ENCODE results near the gene TP73. TPM values are rescaled to one million over a fixed set of nuclear protein-coding genes. Genes with fewer than 3 reads are reported as not detected.

The TP73 gene
- total RNA-seq, 6 experiments from 2014 or later = 0.05 to 2.3 (median 0.32) TPM

GRCh38 chr1:3688356-3689137 is 36.2 kb downstream of the TP73 start:
- no peak for DNase-seq
- 56% methylated on average over 8 of the region's 29 CpGs for WGBS (ENCODE audit: insufficient coverage, low coverage, low lambda C conversion rate, missing lambda C conversion rate)
- no peaks in the 10 kb centered on the region for H3K27me3 ChIP-seq
- no peaks in the 10 kb centered on the region for H3K36me3 ChIP-seq
- H3K4me3 ChIP-seq = no peak overlapping the region
- ATAC-seq = no peak
- no peak for TF ChIP-seq POLR2A (IDR thresholded peaks at IDR 0.05)
- no peak for TF ChIP-seq CTCF (IDR thresholded peaks at IDR 0.05)
- no peak overlapping the region for H3K27ac ChIP-seq
- no peaks in the 10 kb centered on the region for H3K4me1 ChIP-seq
- intact Hi-C loops (cut with DNase I) = no loop called here
- H3K9me3 ChIP-seq = no peaks in the 10 kb centered on the region

- no peak overlapping the region for H3K4me3 ChIP-seq
- H3K4me1 ChIP-seq = no peaks in the 10 kb centered on the region
- no peak overlapping the region for H3K27ac ChIP-seq
- ATAC-seq = no peak
- intact Hi-C loops (cut with DNase I) = no loop called here
- WGBS (ENCODE audit: insufficient coverage, low coverage, low lambda C conversion rate, missing lambda C conversion rate) = 74% methylated on average over 13 of the region's 19 CpGs
- TF ChIP-seq CTCF (IDR thresholded peaks at IDR 0.05) (no peak), POLR2A (IDR thresholded peaks at IDR 0.05) (no peak)
- no peaks in the 10 kb centered on the region for H3K27me3 ChIP-seq
- DNase-seq = no peak
- no peaks in the 10 kb centered on the region for H3K36me3 ChIP-seq
- H3K9me3 ChIP-seq = no peaks in the 10 kb centered on the region
These were observed 36.9 kb downstream of the TP73 start for GRCh38 chr1:3689138-3689750.

- 97% methylated on average over 13 of the region's 50 CpGs for WGBS (ENCODE audit: insufficient coverage, low coverage, low lambda C conversion rate, missing lambda C conversion rate)
- TF ChIP-seq CTCF (IDR thresholded peaks at IDR 0.05) = no peak
- TF ChIP-seq POLR2A (IDR thresholded peaks at IDR 0.05) = no peak
These were observed 38.2 kb downstream of the TP73 start for GRCh38 chr1:3690282-3691065.

GRCh38 chr1:3691421-3692204 is 39.3 kb downstream of the TP73 start:
- Histone ChIP-seq H3K4me3 (no peak overlapping the region), H3K27me3 (no peaks in the 10 kb centered on the region), H3K9me3 (no peaks in the 10 kb centered on the region), H3K36me3 (no peaks in the 10 kb centered on the region), H3K4me1 (no peaks in the 10 kb centered on the region), H3K27ac (no peak overlapping the region)
- no peak for DNase-seq
- TF ChIP-seq POLR2A (IDR thresholded peaks at IDR 0.05) (no peak), CTCF (IDR thresholded peaks at IDR 0.05) (no peak)
- WGBS (ENCODE audit: insufficient coverage, low coverage, low lambda C conversion rate, missing lambda C conversion rate) = 92% methylated on average over 11 of the region's 24 CpGs
- intact Hi-C loops (cut with DNase I) = no loop called here
- no peak for ATAC-seq

More at GRCh38 chr1:3690282-3691065, 38.2 kb downstream of the TP73 start:
- H3K27me3 ChIP-seq = no peaks in the 10 kb centered on the region
- no peak overlapping the region for H3K4me3 ChIP-seq
- no peak for ATAC-seq
- H3K36me3 ChIP-seq = no peaks in the 10 kb centered on the region
- intact Hi-C loops (cut with DNase I) = no loop called here
- no peaks in the 10 kb centered on the region for H3K9me3 ChIP-seq
- H3K4me1 ChIP-seq = no peaks in the 10 kb centered on the region
- H3K27ac ChIP-seq = no peak overlapping the region
- no peak for DNase-seq

Measured in right lobe of liver (tissue), 6 donors.